Measurements from ENCODE around the gene HIGD2B. TPM values are rescaled to one million over a fixed set of nuclear protein-coding genes. Genes with fewer than 3 reads are reported as not detected.
A peak's percentile ranks its signal among the peaks of the same experiment; 100 is the strongest.

The HIGD2B gene
- total and polyA plus RNA-seq, 9 of the 15 experiments (the other 6 are each of a cell fraction or from before 2014, with no cell fraction given), result 0.04 to 0.18 (median 0.14) TPM; not detected in 6

GRCh38 chr15:72732516-72732915, 46.5 kb upstream of the HIGD2B start:
- DNase-seq (ENCODE audit: extremely low read depth in 1 of 4, low spot score in 3 of 4) (no peak), FAIRE-seq (no peak), ATAC-seq (peak; percentile 65; the same call in 2 of the 3 replicates)
- H3K4me2 ChIP-seq (ENCODE audit: insufficient read depth, low read length), result no peak overlapping the region
- peaks cover 0 to 3% of the 10 kb centered on the region in 2 experiments; a peak in 3 of 5 replicates for H3K4me1 ChIP-seq (replicated peaks in 1 of 2; ENCODE audit: control insufficient read depth in 2 of 2, insufficient read depth in 2 of 2, low read length in 2 of 2)
- intact Hi-C loops (cut with micrococcal nuclease) (no loop called here), in situ Hi-C loops (cut with MboI) (no loop called here)
- no peaks in the 10 kb centered on the region for H3K27me3 ChIP-seq (ENCODE audit: control insufficient read depth in 2 of 2, insufficient read depth in 2 of 2, low read length in 2 of 2)
- H3K36me3 ChIP-seq (ENCODE audit: control insufficient read depth, insufficient read depth, low read length), result peaks cover 59% of the 10 kb centered on the region
- no peaks in the 10 kb centered on the region for H4K20me1 ChIP-seq (replicated peaks; ENCODE audit: control insufficient read depth, insufficient read depth, low read length)
- H3K79me2 ChIP-seq (ENCODE audit: control insufficient read depth, insufficient read depth, low read length), result no peaks in the 10 kb centered on the region
- ChIA-PET POLR2A (interaction anchor here (1.6 kb wide), 1 partner anchor 19 kb away, joined by 3 read pairs; no protein-coding TSS in a partner anchor), CTCF (ENCODE audit: low intra/inter-chr PET ratio) (no interaction called here)
- no peaks in the 10 kb centered on the region for H3K9me1 ChIP-seq (ENCODE audit: control insufficient read depth, insufficient read depth, low read length)
- TF ChIP-seq TAF7 (tag; IDR thresholded peaks at IDR 0.05) (no peak), FUS (optimal IDR thresholded peaks at IDR 0.05; ENCODE audit: low read depth, low read length) (no peak), ZNF232 (CRISPR knock-in tag; IDR thresholded peaks at IDR 0.05) (no peak), STAT6 (CRISPR knock-in tag; IDR thresholded peaks at IDR 0.05) (no peak), RBM39 (optimal IDR thresholded peaks at IDR 0.05; ENCODE audit: low read depth, low read length) (no peak), ZNF778 (CRISPR knock-in tag; IDR thresholded peaks at IDR 0.05) (no peak)
- TF ChIP-seq, protein P1, sequence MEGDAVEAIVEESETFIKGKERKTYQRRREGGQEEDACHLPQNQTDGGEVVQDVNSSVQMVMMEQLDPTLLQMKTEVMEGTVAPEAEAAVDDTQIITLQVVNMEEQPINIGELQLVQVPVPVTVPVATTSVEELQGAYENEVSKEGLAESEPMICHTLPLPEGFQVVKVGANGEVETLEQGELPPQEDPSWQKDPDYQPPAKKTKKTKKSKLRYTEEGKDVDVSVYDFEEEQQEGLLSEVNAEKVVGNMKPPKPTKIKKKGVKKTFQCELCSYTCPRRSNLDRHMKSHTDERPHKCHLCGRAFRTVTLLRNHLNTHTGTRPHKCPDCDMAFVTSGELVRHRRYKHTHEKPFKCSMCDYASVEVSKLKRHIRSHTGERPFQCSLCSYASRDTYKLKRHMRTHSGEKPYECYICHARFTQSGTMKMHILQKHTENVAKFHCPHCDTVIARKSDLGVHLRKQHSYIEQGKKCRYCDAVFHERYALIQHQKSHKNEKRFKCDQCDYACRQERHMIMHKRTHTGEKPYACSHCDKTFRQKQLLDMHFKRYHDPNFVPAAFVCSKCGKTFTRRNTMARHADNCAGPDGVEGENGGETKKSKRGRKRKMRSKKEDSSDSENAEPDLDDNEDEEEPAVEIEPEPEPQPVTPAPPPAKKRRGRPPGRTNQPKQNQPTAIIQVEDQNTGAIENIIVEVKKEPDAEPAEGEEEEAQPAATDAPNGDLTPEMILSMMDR (IDR thresholded peaks at IDR 0.05 in 2 of 3, conservative IDR thresholded peaks at IDR 0.05 in 1 of 3; ENCODE audit: insufficient read depth in 2 of 3, low read depth in 1 of 3, low read length in 3 of 3), result 0 out of 6 replicates have a peak, but pooled peaks of 1 of the 3 experiments have one; percentile 3
- TF ChIP-seq, protein P2, sequence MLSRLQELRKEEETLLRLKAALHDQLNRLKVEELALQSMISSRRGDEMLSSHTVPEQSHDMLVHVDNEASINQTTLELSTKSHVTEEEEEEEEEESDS (CRISPR knock-in tag; IDR thresholded peaks at IDR 0.05), result no peak
- H3K9me3 ChIP-seq (replicated peaks; ENCODE audit: control insufficient read depth, insufficient read depth, low read depth, low read length), result no peaks in the 10 kb centered on the region
- WGBS (ENCODE audit: insufficient coverage, low coverage, missing lambda C conversion rate), result 62% methylated on average over 4 of the region's 4 CpGs
- H2AFZ ChIP-seq (ENCODE audit: low read depth, low read length), result no peak overlapping the region
- BruUV-seq (replicated peaks), result no TSS peak
- no peak overlapping the region for H3K27ac ChIP-seq (ENCODE audit: extremely low read depth, low read depth, low read length)
- no peak overlapping the region for H3K4me3 ChIP-seq
- H3K9ac ChIP-seq (ENCODE audit: insufficient read depth in 1 of 2, low read depth in 2 of 2, low read length in 2 of 2), result no peak overlapping the region

Measured in K562 (cell line).